PC-9 (cell line): Measurements from ENCODE around the gene CADM2.

Experiments used
- EZH2 ChIP-seq: fragments of 200-600 bp; sonication (generic); IDR thresholded peaks from 2 replicates; pipeline ENCODE4 v1.8.0; 2017; ENCODE audit warnings: antibody characterized with exemption, low read depth
- TF ChIP-seq, protein P1 (sequence below): fragments of 200-600 bp; sonication (generic); conservative IDR thresholded peaks from 2 replicates; pipeline ENCODE4 v1.6.1; 2017; ENCODE audit warnings: mixed run types, antibody characterized with exemption, mild to moderate bottlenecking, moderate library complexity

DNA sequence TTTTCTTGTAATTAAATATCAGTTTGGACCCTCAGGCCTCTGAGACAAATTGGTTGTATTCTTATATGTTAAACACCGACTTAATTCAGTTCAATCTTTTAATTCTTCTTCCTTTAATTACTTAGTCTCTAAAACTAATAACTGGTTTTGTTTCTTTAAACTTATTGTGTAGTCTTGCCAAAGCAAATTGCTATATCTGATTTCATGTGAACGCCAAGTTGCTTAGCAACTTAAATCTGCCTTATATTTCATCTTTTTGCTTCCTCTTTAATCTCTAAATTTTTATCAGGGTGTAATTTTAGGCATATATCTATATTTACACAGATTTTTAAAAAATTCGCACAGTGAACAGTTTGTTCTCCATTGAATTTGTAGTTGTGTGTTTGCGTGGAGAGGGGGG lies 82.2 kb downstream of the CADM2 start:
- TF ChIP-seq, protein P1, sequence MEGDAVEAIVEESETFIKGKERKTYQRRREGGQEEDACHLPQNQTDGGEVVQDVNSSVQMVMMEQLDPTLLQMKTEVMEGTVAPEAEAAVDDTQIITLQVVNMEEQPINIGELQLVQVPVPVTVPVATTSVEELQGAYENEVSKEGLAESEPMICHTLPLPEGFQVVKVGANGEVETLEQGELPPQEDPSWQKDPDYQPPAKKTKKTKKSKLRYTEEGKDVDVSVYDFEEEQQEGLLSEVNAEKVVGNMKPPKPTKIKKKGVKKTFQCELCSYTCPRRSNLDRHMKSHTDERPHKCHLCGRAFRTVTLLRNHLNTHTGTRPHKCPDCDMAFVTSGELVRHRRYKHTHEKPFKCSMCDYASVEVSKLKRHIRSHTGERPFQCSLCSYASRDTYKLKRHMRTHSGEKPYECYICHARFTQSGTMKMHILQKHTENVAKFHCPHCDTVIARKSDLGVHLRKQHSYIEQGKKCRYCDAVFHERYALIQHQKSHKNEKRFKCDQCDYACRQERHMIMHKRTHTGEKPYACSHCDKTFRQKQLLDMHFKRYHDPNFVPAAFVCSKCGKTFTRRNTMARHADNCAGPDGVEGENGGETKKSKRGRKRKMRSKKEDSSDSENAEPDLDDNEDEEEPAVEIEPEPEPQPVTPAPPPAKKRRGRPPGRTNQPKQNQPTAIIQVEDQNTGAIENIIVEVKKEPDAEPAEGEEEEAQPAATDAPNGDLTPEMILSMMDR: no peak
- no peak for TF ChIP-seq EZH2
